HG02840 (cell line): ENCODE data around the gene MMP24.

Experiments
- ATAC-seq: cut with Tn5 transposase; IDR thresholded peaks from one replicate; pipeline ENCODE4 v1.9.1; 2021; ENCODE audit warnings: mild to moderate bottlenecking, moderate library complexity, moderate number of reproducible peaks; ENCODE audit not compliant: unreplicated experiment, low FRiP score

The MMP24 gene

GRCh38 chr20:35326021-35326739, 99.7 kb downstream of the MMP24 start:
- no peak for ATAC-seq
